GM12878 (cell line): Measurements from ENCODE around the gene CACUL1. TPM values are rescaled to one million over a fixed set of nuclear protein-coding genes. Genes with fewer than 3 reads are reported as not detected.

Experiments used
- ATAC-seq: fragments of 200-7000 bp; cut with Tn5 transposase; 3 replicates; pipeline ENCODE4 v1.9.1; 2020; ENCODE audit warnings: mild to moderate bottlenecking, moderate library complexity
- BruUV-seq: library from RNA; stranded (reverse); fragments of 400-500 nt; replicated peaks from 2 replicates; lab custom pipeline; 2021; lab: Mats Ljungman, UMichigan
- CTCF ChIA-PET: fragments of 300-600 bp; sonication (Branson Sonifier 250); formaldehyde crosslinking; extraction: SDS; loops from one replicate; lab custom pipeline; 2021; ENCODE audit warnings: inconsistent platforms; lab: Yijun Ruan, JAX
- POLR2A ChIA-PET: fragments of 350-600 bp; formaldehyde crosslinking; extraction: SDS; loops from one replicate; lab custom pipeline; 2021; ENCODE audit warnings: inconsistent platforms; lab: Charles Lee
- RAD21 ChIA-PET: fragments of 300-600 bp; sonication (Branson Sonifier 250); formaldehyde crosslinking; loops from one replicate; lab custom pipeline; 2023; ENCODE audit warnings: antibody characterized with exemption; ENCODE audit not compliant: unreplicated experiment; lab: Charles Lee
- SMC1A ChIA-PET: fragments of 300-600 bp; sonication (Branson Sonifier 250); formaldehyde crosslinking; loops from one replicate; lab custom pipeline; 2023; ENCODE audit not compliant: unreplicated experiment, uncharacterized antibody; lab: Charles Lee
- DNase-seq: peaks from one replicate; pipeline ENCODE4 v3.0.0-alpha.2; 2011; ENCODE audit warnings: low read depth, low spot score
- FAIRE-seq: peaks from 3 replicates; lab custom pipeline; 2011; peaks lifted over from hg19 to GRCh38; lab: Jason Lieb, UNC
- H2AFZ ChIP-seq: 2 replicates; pipeline ENCODE4 v1.6.0; 2011; ENCODE audit warnings: low read depth, low read length, control low read depth; ENCODE audit not compliant: control insufficient read depth
- H3K27ac ChIP-seq: 2 replicates; pipeline ENCODE4 v1.5.1; 2011; ENCODE audit warnings: control low read depth; ENCODE audit not compliant: control insufficient read depth, insufficient read depth
- H3K27me3 ChIP-seq, 2 experiments: replicated peaks in 1 of 2; 2 replicates each; pipeline versions ENCODE4 v1.6.0 to v1.6.1; 2011; ENCODE audit warnings: low read length in 1 of 2; ENCODE audit not compliant: control insufficient read depth in 2 of 2, insufficient read depth in 2 of 2
- H3K36me3 ChIP-seq, 2 experiments: 2 replicates each; pipeline ENCODE4 v1.5.1; 2011; ENCODE audit warnings: low read length in 1 of 2; ENCODE audit not compliant: control insufficient read depth in 2 of 2, insufficient read depth in 2 of 2
- H3K4me1 ChIP-seq: 2 replicates; pipeline ENCODE4 v1.6.1; 2011; ENCODE audit warnings: mild to moderate bottlenecking, low read length, moderate library complexity, mixed read lengths; ENCODE audit not compliant: control insufficient read depth, insufficient read depth
- H3K4me2 ChIP-seq: 2 replicates; pipeline ENCODE4 v1.6.0; 2011; ENCODE audit warnings: control low read depth; ENCODE audit not compliant: control insufficient read depth, insufficient read depth
- H3K4me3 ChIP-seq: fragments of 200-600 bp; sonication (generic); 2 replicates; pipeline ENCODE4 v1.5.1; 2016
- H3K79me2 ChIP-seq: 2 replicates; pipeline ENCODE4 v1.6.0; 2011; ENCODE audit warnings: low read length; ENCODE audit not compliant: control insufficient read depth, insufficient read depth
- H3K9ac ChIP-seq: 2 replicates; pipeline ENCODE4 v1.8.0; 2011; ENCODE audit warnings: low read length, control low read depth, mixed read lengths; ENCODE audit not compliant: control insufficient read depth, insufficient read depth
- H3K9me3 ChIP-seq: replicated peaks from 3 replicates; pipeline ENCODE4 v1.5.1; 2011; ENCODE audit warnings: mild to moderate bottlenecking, low read length; ENCODE audit not compliant: control insufficient read depth, insufficient read depth
- H4K20me1 ChIP-seq: 2 replicates; pipeline ENCODE4 v1.6.0; 2011; ENCODE audit not compliant: control insufficient read depth, insufficient read depth
- ASH2L ChIP-seq: fragments of 300-600, 200-600 bp; sonication (generic); IDR thresholded peaks from 2 replicates; pipeline ENCODE4 v1.6.1; 2017; ENCODE audit warnings: low read depth, mild to moderate bottlenecking, borderline replicate concordance
- ATF2 ChIP-seq: IDR thresholded peaks from 2 replicates; pipeline ENCODE4 v1.6.1; 2012; ENCODE audit warnings: low read length, inconsistent platforms
- BCLAF1 ChIP-seq: fragments of 450-650 bp; IDR thresholded peaks from 2 replicates; pipeline ENCODE4 v1.6.1; 2017; ENCODE audit warnings: antibody characterized with exemption, mild to moderate bottlenecking, moderate library complexity
- CREM ChIP-seq: IDR thresholded peaks from 2 replicates; pipeline ENCODE4 v1.6.1; 2014; ENCODE audit warnings: antibody characterized with exemption, low read depth
- EGR1 ChIP-seq, 2 experiments: IDR thresholded peaks; 1 replicate in 1 of 2; 2 replicates in 1 of 2; pipeline ENCODE4 v1.6.1; 2011 to 2012; ENCODE audit warnings: low read depth in 2 of 2, low read length in 2 of 2, borderline replicate concordance in 1 of 2, mild to moderate bottlenecking in 1 of 2, moderate library complexity in 1 of 2
- EZH2 ChIP-seq: IDR thresholded peaks from 2 replicates; pipeline ENCODE4 v1.6.1; 2012; ENCODE audit warnings: low read depth, mild to moderate bottlenecking, control low read depth, inconsistent platforms, low read length, borderline replicate concordance; ENCODE audit not compliant: control insufficient read depth
- KLF5 ChIP-seq: fragments of 450-650 bp; IDR thresholded peaks from 2 replicates; pipeline ENCODE4 v1.6.1; 2014; ENCODE audit warnings: mild to moderate bottlenecking; ENCODE audit not compliant: partially characterized antibody
- MXI1 ChIP-seq: fragments of 150-350 bp; IDR thresholded peaks from 2 replicates; pipeline ENCODE4 v1.6.1; 2011; ENCODE audit warnings: low read depth, mild to moderate bottlenecking, inconsistent platforms, low read length, improper control_type of control experiment
- MYC ChIP-seq: IDR thresholded peaks from 2 replicates; pipeline ENCODE4 v1.6.1; 2011; ENCODE audit warnings: mild to moderate bottlenecking, low read length, moderate library complexity, inconsistent platforms; ENCODE audit not compliant: insufficient read depth, insufficient replicate concordance, insufficient read length, severe bottlenecking
- PKNOX1 ChIP-seq: fragments of 450-650 bp; IDR thresholded peaks from 2 replicates; pipeline ENCODE4 v1.6.1; 2016; ENCODE audit warnings: mild to moderate bottlenecking
- RAD21 ChIP-seq: IDR thresholded peaks from 2 replicates; pipeline ENCODE4 v1.6.1; 2011; ENCODE audit warnings: mild to moderate bottlenecking, low read depth, low read length, moderate library complexity; ENCODE audit not compliant: insufficient read depth
- USF1 ChIP-seq: IDR thresholded peaks from 2 replicates; pipeline ENCODE4 v1.6.1; 2011; ENCODE audit warnings: borderline replicate concordance, low read depth, mild to moderate bottlenecking, moderate library complexity, mixed read lengths, low read length; ENCODE audit not compliant: insufficient read depth; ENCODE audit errors: extremely low read length
- YY1 ChIP-seq: IDR thresholded peaks from 2 replicates; pipeline ENCODE4 v1.6.1; 2011; ENCODE audit warnings: low read depth, mild to moderate bottlenecking, low read length
- ZNF274 ChIP-seq: IDR thresholded peaks from one replicate; pipeline ENCODE4 v1.8.0; 2011; ENCODE audit not compliant: insufficient read length, insufficient read depth
- ZNF384 ChIP-seq: IDR thresholded peaks from 2 replicates; pipeline ENCODE4 v1.6.1; 2012; ENCODE audit warnings: low read depth, mild to moderate bottlenecking, low read length, improper control_type of control experiment, borderline replicate concordance
- ZZZ3 ChIP-seq: IDR thresholded peaks from 2 replicates; pipeline ENCODE4 v1.6.1; 2011; ENCODE audit warnings: low read depth; ENCODE audit not compliant: control insufficient read depth, insufficient read length
- WGBS: methylation state at CpG from one replicate; pipeline ENCODE4 v1.1.6; 2016; ENCODE audit warnings: low lambda C conversion rate; ENCODE audit not compliant: insufficient replicate concordance, insufficient coverage; ENCODE audit errors: missing lambda C conversion rate; 5-methylcytosine and 5-hydroxymethylcytosine counted together
- in situ Hi-C: fragments of 300-500 bp; cut with MboI; formaldehyde crosslinking; loops from 9 replicates; pipeline ENCODE4 v1.14.3; 2018; ENCODE audit warnings: mixed read lengths
- intact Hi-C: fragments of 100-400 bp; cut with micrococcal nuclease; formaldehyde crosslinking; loops from one replicate; pipeline ENCODE4 v1.14.2; 2022; ENCODE audit not compliant: unreplicated experiment
- polyA plus RNA-seq, 11 experiments: library from polyadenylated mRNA; depleted of rRNA in 4 of 11; unstranded in 6 of 11; stranded (reverse) in 5 of 11; fragments of >200 nt; fragmentation: Nextera tagmentation in 4 of 11; fragmentation: Illumina TruSeq in 1 of 11; extraction: Ambion mirVana in 4 of 11; extraction: Trizol in 1 of 11; gene quantifications; 1 replicate in 1 of 11; 2 replicates in 10 of 11; pipeline versions ENCODE4 v1.2.1 to v1.2.3, GENCODE V29; 2011 to 2016; ENCODE audit warnings: inconsistent platforms in 2 of 11, missing spikeins in 2 of 11, low read depth in 1 of 11
- total RNA-seq, 4 experiments: library from RNA; depleted of rRNA in 3 of 4; stranded (reverse); fragments of >200 nt in 3 of 4; fragmentation: Illumina TruSeq in 1 of 4; extraction: Trizol in 1 of 4; gene quantifications; 2 replicates each; pipeline versions ENCODE4 v1.2.1 to v1.2.3, GENCODE V29; 2013 to 2021

Gene CACUL1
- total and polyA plus RNA-seq, 10 of the 15 experiments (the other 5 are each of a cell fraction or from before 2014, with no cell fraction given) = 7.4 to 23.2 (median 13.0) TPM

- TF ChIP-seq ATF2 = no peak
- TF ChIP-seq, all 136 proteins: peak for 0
Observed at GRCh38 chr10:118682533-118682932, 72.2 kb downstream of the CACUL1 start (continued).

GRCh38 chr10:118680197-118680596 is 74.6 kb downstream of the CACUL1 start:
- 93% methylated on average over 1 of the region's 1 CpG for WGBS
- POLR2A ChIA-PET = no interaction called here
- no TSS peak for BruUV-seq
- no peak for TF ChIP-seq MYC
- no peak for TF ChIP-seq EGR1 (IDR thresholded peaks at IDR 0.05; ENCODE audit: borderline replicate concordance in 1 of 2, low read depth in 2 of 2, low read length in 2 of 2)
- TF ChIP-seq EZH2 = no peak
- TF ChIP-seq RAD21 = no peak
- no peak for TF ChIP-seq MXI1
- no peak for TF ChIP-seq ZNF274
- no peak for TF ChIP-seq BCLAF1
- no peak for TF ChIP-seq PKNOX1
- TF ChIP-seq CREM = no peak
- TF ChIP-seq ZZZ3 = no peak
- no peak for TF ChIP-seq ASH2L
- no peak for TF ChIP-seq USF1
- no peak for TF ChIP-seq YY1
- no peak for TF ChIP-seq ZNF384
- TF ChIP-seq KLF5 = no peak

More at GRCh38 chr10:118680197-118680596, 74.6 kb downstream of the CACUL1 start:
- no peak for ATAC-seq
- H3K36me3 ChIP-seq = peaks cover 2 to 4% of the 10 kb centered on the region in 2 experiments; a peak in 1 of 4 replicates
- ChIA-PET CTCF (no interaction called here), SMC1A (interaction anchor here (0.7 kb wide), 1 partner anchor 10 kb away, joined by 3 read pairs; no protein-coding TSS in a partner anchor), RAD21 (no interaction called here)
- intact Hi-C loops (no loop called here), in situ Hi-C loops (no loop called here)
- H3K9ac ChIP-seq = no peak overlapping the region
- H2AFZ ChIP-seq = no peak overlapping the region
- FAIRE-seq = no peak
- no peak overlapping the region for H3K4me2 ChIP-seq
- no peak overlapping the region for H3K4me3 ChIP-seq
- H4K20me1 ChIP-seq = no peaks in the 10 kb centered on the region
- no peaks in the 10 kb centered on the region for H3K4me1 ChIP-seq
- no peak for DNase-seq
- no peaks in the 10 kb centered on the region for H3K79me2 ChIP-seq
- no peaks in the 10 kb centered on the region for H3K27me3 ChIP-seq
- H3K9me3 ChIP-seq = no peaks in the 10 kb centered on the region
- H3K27ac ChIP-seq = no peak overlapping the region
